ENCODE measurements around the gene CASP9.

The CASP9 gene

GRCh38 chr1:15453734-15454133 lies 70.3 kb downstream of the CASP9 start:
- no peak for DNase-seq (ENCODE audit: low read depth)
- no peak overlapping the region for H3K4me3 ChIP-seq (ENCODE audit: low read length)
- no peak for TF ChIP-seq CTCF (conservative IDR thresholded peaks at IDR 0.05; ENCODE audit: low read depth, low read length)

DNA sequence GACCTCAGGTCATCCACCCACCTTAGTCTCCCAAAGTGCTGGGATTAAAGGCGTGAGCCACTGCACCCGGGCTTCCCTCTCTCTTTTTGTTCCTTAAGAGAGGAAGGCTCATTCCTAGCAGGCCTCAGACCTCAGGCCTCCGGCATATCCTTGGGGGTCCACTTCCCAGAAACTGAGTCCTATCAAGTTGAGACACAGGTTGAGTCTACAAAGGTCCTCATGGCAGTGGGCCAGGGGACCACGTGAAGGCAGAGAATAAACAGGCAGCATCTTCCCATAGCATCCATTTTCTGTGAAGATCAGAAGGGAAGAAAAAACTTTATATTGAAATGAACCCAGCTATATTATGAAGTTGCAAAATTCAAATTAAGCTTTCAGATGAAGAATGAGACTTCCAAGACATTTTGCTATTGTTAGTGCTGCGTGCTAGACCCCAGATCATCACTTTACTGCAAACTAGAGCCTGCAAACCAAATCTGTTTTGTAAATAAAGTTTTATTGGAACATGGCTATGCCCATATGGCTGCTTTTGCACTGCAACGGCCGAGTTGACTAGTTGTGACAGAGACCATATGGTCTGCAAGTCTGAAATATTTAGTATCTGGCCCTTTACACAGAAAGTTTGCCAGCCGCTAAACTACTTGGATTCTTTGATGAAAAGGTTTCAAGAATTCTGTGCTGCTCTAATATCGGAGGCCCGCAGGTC lies 71.0 kb downstream of the CASP9 start:
- TF ChIP-seq CTCF (conservative IDR thresholded peaks at IDR 0.05; ENCODE audit: low read depth, low read length) = no peak
- no peak overlapping the region for H3K4me3 ChIP-seq (ENCODE audit: low read length)
- DNase-seq (ENCODE audit: low read depth) = no peak

DNA sequence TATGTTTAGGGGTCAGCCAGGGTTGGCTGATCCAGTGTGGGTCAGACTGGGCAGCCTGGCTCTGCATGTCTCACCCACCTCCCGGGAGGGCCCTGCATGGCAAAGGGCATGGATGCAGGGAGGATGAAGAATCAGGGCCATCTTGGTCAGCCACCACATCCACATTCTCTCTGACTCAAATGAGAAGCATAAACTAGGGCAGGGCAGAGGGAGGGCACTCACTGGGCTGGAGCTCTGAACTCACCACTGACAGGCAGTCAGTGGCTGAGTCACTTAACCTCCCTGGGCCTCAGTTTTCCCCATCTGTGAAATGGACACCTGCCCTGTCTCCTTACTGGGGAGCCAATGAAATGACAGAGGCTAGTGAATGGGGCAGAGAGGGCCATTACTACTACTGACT lies 71.8 kb downstream of the CASP9 start:
- TF ChIP-seq CTCF (conservative IDR thresholded peaks at IDR 0.05; ENCODE audit: low read depth, low read length) = no peak
- H3K4me3 ChIP-seq (ENCODE audit: low read length) = no peak overlapping the region
- no peak for DNase-seq (ENCODE audit: low read depth)

DNA sequence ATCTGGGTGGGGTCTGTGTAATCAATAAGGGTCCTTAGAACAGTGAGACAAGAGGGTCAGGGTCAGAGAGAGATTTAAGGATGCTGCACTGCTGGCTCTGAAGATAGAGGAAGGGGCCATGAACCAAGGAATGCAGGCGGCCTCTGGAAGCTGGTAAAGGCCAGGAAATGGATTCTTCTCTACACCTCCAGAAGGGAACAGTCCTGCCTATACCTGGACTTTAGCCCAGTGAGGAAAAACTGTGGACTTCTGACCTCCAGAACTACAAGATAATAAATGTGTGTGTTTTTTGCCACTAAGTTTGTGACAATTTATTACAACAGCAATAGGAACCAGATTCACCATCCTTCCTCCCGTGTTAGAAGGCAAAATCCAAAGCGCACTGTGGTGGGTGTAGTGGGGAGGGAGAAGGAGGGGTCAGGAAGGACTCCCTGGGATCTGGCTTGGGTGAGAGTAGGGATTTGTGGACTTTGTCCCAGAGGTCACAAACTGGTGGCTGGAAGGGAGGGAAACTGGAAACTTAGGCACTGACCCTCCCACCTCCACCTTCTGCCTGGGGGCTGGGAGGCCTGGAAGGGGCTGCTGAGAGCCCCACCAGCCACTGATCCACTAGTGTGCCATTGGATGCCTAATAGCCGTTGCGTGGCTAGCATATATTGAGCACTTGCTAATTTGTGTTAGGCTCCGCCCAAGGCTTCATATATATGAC lies 72.8 kb downstream of the CASP9 start:
- TF ChIP-seq CTCF (conservative IDR thresholded peaks at IDR 0.05; ENCODE audit: low read depth, low read length) = no peak
- no peak overlapping the region for H3K4me3 ChIP-seq (ENCODE audit: low read length)
- no peak for DNase-seq (ENCODE audit: low read depth)

DNA sequence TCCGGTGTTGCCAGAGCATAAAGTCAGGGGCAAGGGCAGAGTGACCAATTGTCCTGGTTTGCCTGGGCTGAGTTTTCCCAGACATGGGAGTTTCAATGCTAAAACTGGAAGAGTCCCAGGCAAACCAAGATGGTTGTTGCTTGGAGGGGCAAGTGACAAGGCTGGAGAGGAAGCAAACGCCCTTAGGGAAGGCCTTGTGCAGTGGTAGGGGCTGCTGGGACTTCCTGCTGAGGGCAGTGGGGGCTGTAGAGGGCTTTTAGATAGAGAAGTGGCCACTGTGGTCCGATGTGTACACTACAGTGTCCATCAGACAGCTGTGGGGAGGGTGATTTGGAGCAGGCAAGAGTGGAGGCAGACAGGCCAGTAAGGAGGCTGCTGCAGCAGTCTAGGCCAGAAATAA lies 74.4 kb downstream of the CASP9 start:
- no peak overlapping the region for H3K4me3 ChIP-seq (ENCODE audit: low read length)
- no peak for DNase-seq (ENCODE audit: low read depth)
- TF ChIP-seq CTCF (conservative IDR thresholded peaks at IDR 0.05; ENCODE audit: low read depth, low read length) = no peak

DNA sequence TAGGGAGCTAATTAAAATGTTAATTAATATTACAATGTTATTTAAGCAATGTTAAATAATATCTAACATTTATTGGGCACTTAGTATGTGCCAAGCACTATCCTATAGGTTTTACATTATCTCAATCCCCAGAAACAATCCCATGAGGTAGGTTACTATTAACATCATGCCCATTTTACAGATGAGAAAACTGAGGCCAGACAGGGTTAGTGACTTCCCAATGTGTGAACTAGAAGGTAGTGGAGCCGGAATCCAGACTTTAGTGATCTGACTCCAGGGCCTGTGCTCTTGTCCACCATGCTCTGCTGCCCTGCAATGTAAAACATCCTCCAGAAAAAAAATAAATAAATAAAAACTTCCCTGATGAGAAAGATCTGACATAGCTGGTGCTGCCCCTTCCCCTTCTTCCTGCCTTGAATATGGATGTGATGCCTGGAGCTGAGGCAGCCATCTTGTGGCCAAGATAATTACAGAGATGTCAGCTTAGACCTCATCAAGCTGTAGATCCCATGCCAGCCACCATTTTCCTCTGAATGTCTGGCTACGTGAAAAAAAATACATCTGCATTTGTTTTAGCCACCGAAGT lies 75.0 kb downstream of the CASP9 start:
- no peak for DNase-seq (ENCODE audit: low read depth)
- H3K4me3 ChIP-seq (ENCODE audit: low read length) = no peak overlapping the region
- no peak for TF ChIP-seq CTCF (conservative IDR thresholded peaks at IDR 0.05; ENCODE audit: low read depth, low read length)

Data from retinal pigment epithelial cell (primary cell).